NCI-H2196 (cell line): Measurements from ENCODE around the gene TSHR.
"Not testable (repeated sequence)": the region's sequence is repeated elsewhere in the genome, so short reads cannot be mapped to it uniquely, and the experiment has no call there.

ENCODE experiments used
- DNase-seq: peaks from one replicate; lab custom pipeline; 2025; ENCODE audit not compliant: unreplicated experiment; lab: John Stamatoyannopoulos, UW

The TSHR gene

GRCh38 chr14:80948291-80948690 lies 7.1 kb upstream of the TSHR start:
- no peak for DNase-seq

GRCh38 chr14:80951491-80951890 lies 3.9 kb upstream of the TSHR start:
- DNase-seq, result no peak

- not testable (repeated sequence) for DNase-seq
These were observed 2.2 kb upstream of the TSHR start for GRCh38 chr14:80953211-80953610.

- peak; percentile 83 for DNase-seq
These were observed 628 bp upstream of the TSHR start for GRCh38 chr14:80954687-80955299.

GRCh38 chr14:80956102-80956501 lies 681 bp downstream of the TSHR start:
- peak; percentile 1 for DNase-seq

- no peak for DNase-seq
These were observed 1.5 kb downstream of the TSHR start for GRCh38 chr14:80956922-80957321.

GRCh38 chr14:80957613-80958012 lies 2.2 kb downstream of the TSHR start:
- DNase-seq, result no peak

GRCh38 chr14:80958226-80958625 lies 2.8 kb downstream of the TSHR start:
- DNase-seq, result no peak

GRCh38 chr14:80958939-80959338 lies 3.5 kb downstream of the TSHR start:
- DNase-seq, result no peak

GRCh38 chr14:80959496-80959895 lies 4.1 kb downstream of the TSHR start:
- no peak for DNase-seq

- no peak for DNase-seq
These were observed 9.6 kb downstream of the TSHR start for GRCh38 chr14:80965037-80965436.

GRCh38 chr14:80973931-80974641 lies 18.7 kb downstream of the TSHR start:
- no peak for DNase-seq

- no peak for DNase-seq
These were observed 19.3 kb downstream of the TSHR start for GRCh38 chr14:80974679-80975078.

GRCh38 chr14:80977221-80977620 lies 21.8 kb downstream of the TSHR start:
- no peak for DNase-seq

GRCh38 chr14:80978403-80978802 lies 23.0 kb downstream of the TSHR start:
- no peak for DNase-seq

- no peak for DNase-seq
These were observed 24.5 kb downstream of the TSHR start for GRCh38 chr14:80979951-80980350.

GRCh38 chr14:80981156-80981555 lies 25.7 kb downstream of the TSHR start:
- no peak for DNase-seq

- DNase-seq, result no peak
These were observed 26.3 kb downstream of the TSHR start for GRCh38 chr14:80981673-80982072.

GRCh38 chr14:80982711-80983110 lies 27.3 kb downstream of the TSHR start:
- DNase-seq, result no peak

- peak; percentile 78 for DNase-seq
These were observed 32.0 kb downstream of the TSHR start for GRCh38 chr14:80987235-80988032.

- DNase-seq, result no peak
These were observed 32.8 kb downstream of the TSHR start for GRCh38 chr14:80988192-80988591.
